A673 (cell line): ENCODE measurements around the gene USP17L18.
"Not testable (repeated sequence)": the region's sequence is repeated elsewhere in the genome, so short reads cannot be mapped to it uniquely, and the experiment has no call there.

Experiments used
- EZH2 ChIP-seq: fragments of 200-600 bp; sonication (generic); IDR thresholded peaks from 2 replicates; pipeline ENCODE4 v1.6.1; 2017; ENCODE audit warnings: borderline replicate concordance, low read depth, mild to moderate bottlenecking, mixed read lengths, antibody characterized with exemption, low read length; ENCODE audit not compliant: poor library complexity, severe bottlenecking
- TF ChIP-seq, protein P1 (sequence below): fragments of 300-800, 200-600 bp; sonication (generic); conservative IDR thresholded peaks from 2 replicates; pipeline ENCODE4 v1.5.1; 2017; ENCODE audit warnings: low read depth, mild to moderate bottlenecking, antibody characterized with exemption, low read length, moderate library complexity, mixed read lengths

DNA sequence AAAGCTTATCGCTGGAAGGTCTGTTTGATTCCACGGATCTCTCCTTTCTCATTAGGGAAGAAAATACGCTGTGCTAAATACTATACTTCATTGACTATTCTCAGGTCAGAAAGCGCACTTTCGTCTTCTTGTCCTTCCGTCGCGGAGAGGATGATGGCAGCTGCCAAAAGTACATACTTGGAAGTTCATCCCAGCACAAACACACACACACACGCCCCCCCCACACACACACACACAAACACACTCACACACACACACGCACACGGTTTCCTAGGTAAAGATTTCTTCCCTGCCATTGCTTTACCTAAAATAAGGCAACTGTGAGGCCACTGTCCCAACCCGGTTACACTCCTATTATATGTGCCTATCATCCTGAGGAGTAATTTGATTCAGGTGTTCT is 10.0 kb upstream of the USP17L18 start:
- TF ChIP-seq, protein P1, sequence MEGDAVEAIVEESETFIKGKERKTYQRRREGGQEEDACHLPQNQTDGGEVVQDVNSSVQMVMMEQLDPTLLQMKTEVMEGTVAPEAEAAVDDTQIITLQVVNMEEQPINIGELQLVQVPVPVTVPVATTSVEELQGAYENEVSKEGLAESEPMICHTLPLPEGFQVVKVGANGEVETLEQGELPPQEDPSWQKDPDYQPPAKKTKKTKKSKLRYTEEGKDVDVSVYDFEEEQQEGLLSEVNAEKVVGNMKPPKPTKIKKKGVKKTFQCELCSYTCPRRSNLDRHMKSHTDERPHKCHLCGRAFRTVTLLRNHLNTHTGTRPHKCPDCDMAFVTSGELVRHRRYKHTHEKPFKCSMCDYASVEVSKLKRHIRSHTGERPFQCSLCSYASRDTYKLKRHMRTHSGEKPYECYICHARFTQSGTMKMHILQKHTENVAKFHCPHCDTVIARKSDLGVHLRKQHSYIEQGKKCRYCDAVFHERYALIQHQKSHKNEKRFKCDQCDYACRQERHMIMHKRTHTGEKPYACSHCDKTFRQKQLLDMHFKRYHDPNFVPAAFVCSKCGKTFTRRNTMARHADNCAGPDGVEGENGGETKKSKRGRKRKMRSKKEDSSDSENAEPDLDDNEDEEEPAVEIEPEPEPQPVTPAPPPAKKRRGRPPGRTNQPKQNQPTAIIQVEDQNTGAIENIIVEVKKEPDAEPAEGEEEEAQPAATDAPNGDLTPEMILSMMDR, result not testable (repeated sequence)
- not testable (repeated sequence) for TF ChIP-seq EZH2
